Fibroblast of skin of back (primary cell): Measurements from ENCODE around the gene SDC4. TPM values are rescaled to one million over a fixed set of nuclear protein-coding genes. Genes with fewer than 3 reads are reported as not detected.

Experiments
- DNase-seq: peaks from one replicate; pipeline ENCODE4 v3.0.0-alpha.2; 2013
- polyA plus RNA-seq, 2 experiments: library from polyadenylated mRNA; unstranded; fragments of 120-200 nt; gene quantifications; one replicate each; pipeline ENCODE4 v1.2.1, GENCODE V29; 2013; ENCODE audit not compliant: insufficient read length in 2 of 2

SDC4 gene, protein sequence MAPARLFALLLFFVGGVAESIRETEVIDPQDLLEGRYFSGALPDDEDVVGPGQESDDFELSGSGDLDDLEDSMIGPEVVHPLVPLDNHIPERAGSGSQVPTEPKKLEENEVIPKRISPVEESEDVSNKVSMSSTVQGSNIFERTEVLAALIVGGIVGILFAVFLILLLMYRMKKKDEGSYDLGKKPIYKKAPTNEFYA
- 72.4 TPM for polyA plus RNA-seq (2013, experiment 1 of 2; ENCODE audit: insufficient read length)
- 65.6 TPM for polyA plus RNA-seq (2013, experiment 2 of 2; ENCODE audit: insufficient read length)

DNA sequence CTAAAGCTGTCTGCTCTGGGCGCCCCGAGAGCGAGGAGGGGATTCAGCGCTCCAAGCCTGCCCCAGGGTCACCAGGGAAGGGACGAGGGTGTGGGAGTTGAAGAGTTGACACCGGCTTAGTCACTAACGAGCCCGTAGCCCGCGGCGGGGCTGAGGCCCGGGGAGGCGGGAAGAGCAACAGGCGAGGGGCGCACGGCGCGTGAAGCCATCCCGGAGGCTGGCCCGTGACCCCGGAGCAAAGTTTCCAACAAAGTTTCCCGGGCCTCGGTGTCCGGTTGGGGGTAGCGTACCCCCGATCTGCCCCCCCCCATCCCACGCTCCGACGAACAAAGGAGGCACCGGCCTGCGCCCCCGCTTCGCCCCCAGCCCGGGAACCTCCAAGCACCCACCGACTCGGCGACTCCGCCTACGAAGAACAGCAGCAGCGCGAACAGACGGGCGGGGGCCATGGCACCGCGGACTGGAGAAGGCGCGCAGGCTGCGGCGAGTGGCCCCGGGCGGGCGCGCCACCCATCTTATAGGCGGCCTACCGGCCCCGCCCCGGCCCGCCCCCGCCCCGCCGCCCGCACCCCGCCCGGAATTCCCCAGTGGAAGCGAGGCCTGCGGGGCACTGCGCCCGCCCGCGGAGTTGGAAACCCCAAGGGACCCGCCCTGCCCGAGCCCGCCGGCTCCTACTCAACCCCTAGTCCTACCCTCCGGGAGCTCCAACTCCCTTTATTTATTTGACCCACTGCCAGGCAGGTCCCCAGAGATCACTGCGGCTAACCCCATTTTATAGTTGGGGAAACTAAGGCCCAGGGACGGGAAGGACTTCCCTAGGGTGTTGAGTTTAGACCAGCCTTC lies at the start of gene SDC4:
SDC4 (minus strand) TSS at position 489 of the 843 bp plus-strand sequence; CDS start at position 449, 40 bp downstream.
- DNase-seq, result peak; percentile 63

DNA sequence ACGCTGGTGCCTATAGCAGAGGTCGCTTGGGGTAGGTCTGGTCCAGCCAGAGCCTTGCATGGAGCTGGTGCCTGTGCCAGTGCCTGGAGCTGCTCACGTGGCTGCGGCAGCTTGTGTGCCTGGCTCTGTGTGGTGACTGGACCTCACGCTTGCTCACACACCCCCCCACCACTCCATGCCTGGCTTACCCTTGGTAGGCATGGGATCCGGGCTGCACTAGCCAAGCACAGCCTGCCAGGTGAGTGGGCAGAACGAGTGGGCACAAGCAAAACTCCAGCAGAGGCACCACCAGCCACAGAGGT lies 46.8 kb upstream of the SDC4 start:
- no peak for DNase-seq

DNA sequence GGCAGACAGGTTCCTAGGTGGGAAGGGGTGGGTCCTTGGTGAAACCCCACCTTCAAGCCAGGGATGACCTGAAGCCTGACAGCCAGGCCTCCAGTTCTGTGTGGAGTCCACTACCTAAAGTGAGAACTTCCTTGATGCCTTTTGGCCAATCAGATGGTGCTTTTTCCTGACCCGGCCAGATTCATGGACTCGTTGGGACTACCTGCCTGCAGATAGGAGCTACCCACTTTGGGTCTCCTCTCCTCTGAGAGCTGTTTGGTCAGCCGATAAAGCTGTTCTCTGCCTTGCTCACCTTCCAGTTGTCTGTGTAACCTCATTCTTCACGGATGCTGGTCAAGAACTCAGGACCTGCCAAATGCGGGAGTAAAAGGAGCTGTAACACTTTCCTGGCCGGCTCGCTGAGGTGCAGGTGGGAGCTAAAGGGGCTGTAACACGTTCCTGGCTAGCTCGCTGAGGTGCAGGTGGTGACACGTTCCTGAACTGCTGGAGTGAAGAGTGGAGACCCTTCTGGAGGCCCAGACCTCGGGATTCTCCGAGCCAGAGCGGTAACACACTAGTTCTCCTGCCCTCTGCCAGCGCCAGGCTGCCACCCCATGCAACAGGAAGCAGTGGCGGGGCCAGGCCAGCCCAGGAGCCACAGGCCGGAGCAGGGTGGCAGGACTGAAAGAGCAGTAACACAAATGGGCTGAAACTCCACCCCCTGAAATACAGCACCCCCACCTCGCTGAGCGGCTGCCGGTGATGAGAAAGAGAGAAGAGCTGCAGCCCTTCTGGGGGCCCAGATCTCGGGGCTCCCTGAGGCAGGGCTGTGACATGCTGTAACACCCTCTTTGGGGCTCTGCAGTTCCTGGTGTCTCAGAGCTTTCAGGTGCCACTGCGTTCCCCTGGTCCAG lies 46.2 kb upstream of the SDC4 start:
- no peak for DNase-seq

DNA sequence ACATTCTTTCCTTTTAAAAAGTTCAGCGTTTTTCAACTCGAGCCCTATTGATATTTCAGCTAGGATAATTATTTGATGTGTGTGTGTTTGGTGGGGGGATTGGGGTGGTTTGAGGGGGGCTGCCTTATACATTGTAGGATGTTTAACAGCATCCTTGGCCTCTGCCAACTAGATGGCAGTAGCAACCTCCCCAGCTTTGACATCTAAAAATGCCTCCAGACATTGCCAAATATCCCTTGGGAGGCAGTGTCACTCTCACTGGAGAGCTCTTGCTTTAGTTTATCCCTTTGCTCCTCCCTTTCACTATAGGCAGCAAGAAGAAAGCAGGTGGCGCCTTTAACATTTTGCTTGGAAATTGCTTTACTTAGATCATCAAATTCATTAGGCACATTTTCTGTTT lies 44.5 kb upstream of the SDC4 start:
- peak; percentile 13 for DNase-seq

DNA sequence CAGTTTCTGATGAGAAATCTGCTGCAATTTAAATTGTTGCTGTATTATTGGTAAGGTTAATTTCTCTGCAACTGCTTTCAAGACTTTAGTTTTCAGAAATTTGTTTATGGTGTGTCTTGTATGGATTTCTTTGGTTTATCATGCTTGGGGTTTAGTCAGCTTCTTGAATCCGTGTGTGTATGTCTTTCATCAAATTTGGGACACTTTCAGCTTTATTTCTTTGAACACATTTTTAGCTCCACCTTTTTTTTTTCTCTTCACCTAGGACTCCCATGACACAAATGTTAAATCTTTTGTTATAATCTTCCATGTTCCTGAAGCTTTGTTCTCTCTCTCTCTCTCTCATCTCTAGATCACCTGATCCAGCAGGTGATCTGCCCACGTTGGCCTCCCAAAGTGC lies 43.3 kb upstream of the SDC4 start:
- no peak for DNase-seq

DNA sequence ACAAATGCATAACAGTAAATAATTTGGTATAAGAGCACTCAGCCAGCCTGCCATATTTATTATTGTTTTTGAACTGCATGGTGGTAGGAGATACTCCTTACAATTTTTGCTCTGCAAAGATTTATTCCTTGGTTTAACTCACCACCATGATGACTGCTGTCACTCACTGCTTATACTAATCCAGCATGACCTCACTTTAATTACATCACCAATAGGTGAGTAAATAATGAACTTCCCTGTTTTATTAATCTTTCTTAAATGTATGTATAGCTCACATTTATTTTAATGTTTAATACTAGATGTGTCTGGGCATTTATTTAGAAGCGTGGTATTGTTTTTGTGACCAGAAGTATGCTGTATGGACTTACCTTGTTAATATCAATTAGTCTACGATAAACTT lies 42.7 kb upstream of the SDC4 start:
- no peak for DNase-seq

DNA sequence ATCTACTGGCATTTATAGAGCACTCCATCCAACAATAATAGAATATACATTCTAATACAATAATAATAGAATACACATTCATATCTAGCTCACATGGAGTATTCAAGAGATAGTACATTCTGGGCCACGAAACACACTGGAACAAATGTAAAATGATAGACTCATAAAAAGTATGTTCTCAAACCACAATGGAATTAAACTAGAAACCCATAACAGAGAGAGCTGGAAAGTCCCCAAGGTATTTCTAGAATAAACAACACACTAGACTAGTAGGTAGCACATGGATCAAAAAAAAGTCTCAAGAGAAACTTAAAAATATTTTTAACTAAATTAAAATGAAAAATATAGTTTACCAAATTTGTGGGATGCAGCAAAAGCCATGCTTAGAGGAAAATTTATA lies 39.0 kb upstream of the SDC4 start:
- no peak for DNase-seq

DNA sequence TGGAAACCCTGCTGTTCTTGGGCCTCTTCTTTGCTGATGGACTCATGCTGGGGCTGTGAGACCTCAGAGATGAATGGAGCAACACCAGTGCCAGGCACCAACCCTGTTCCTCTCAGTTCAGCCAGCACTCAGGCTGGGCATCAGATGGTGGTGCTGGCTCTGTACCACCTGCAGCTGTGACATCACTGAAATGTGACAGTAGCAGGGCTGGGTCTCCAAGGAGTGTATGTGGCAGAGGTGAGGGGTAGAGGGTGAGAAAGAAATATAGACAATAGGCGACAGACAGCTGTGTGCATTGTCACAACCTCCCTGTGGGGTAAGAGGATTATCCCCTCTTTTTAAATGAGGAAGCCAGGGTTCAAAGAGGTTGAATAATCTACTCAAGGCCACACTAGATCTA lies 30.0 kb upstream of the SDC4 start, which contains the start of gene TP53TG5:
TP53TG5 (minus strand) TSS at position 135 of the 400 bp plus-strand sequence; CDS start at position 46, 89 bp downstream.
- no peak for DNase-seq

DNA sequence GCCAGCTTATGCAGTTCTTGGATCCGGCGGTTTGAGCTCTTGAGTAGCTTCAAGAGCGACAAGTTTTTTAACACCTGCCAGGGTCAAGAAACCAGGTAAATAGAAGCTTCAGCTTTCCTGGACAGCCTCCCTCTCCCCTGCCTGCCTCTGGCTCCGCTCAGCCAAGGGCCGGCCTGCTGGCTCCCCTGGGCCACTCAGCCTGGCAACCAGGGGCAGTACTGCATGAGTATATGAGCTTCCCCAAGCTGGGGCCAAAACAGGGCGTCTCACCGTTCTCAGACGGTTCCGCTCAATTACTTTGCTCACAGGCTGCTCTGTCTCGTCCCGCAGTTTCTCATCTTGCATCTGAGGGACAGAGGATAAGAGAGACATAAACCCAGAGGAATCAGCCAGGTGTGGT lies 29.0 kb upstream of the SDC4 start:
- no peak for DNase-seq

DNA sequence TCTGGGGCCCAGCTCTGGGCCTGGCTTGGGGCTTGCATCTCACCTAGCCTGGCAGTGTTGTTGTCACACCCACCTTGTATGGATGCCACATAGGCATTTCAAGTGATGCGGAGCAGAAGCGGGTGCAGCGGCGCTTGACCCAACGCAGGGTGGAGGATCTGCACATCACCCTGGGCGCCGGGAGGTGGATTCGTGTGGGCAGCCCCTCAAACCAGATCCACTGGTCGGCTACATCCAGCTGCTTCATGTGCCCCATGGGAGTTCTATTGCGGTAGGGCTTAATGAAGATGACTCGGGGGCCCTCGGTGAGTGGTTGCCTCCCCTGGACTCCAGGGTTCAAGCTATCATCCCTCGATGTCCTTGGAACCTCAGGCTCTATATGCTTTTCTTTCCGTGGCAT lies 26.7 kb upstream of the SDC4 start:
- no peak for DNase-seq

DNA sequence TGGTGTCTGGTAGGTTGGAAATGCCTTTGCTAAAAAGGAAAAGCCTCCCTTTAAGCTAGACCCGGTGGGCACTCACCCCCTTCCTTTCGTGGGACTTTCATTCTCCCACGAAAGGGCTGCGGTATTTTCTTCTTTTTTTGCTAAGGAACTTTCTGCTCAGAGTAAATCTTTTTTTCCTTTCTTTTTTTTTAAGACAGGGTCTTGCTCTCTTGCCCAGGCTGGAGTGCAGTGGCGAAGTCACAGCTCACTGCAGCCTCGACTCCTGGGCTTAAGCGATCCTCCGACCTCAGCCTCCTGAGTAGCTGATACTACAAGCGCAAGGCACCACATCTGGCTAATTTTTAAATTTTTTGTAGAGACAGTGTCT lies 25.9 kb upstream of the SDC4 start:
- no peak for DNase-seq

DNA sequence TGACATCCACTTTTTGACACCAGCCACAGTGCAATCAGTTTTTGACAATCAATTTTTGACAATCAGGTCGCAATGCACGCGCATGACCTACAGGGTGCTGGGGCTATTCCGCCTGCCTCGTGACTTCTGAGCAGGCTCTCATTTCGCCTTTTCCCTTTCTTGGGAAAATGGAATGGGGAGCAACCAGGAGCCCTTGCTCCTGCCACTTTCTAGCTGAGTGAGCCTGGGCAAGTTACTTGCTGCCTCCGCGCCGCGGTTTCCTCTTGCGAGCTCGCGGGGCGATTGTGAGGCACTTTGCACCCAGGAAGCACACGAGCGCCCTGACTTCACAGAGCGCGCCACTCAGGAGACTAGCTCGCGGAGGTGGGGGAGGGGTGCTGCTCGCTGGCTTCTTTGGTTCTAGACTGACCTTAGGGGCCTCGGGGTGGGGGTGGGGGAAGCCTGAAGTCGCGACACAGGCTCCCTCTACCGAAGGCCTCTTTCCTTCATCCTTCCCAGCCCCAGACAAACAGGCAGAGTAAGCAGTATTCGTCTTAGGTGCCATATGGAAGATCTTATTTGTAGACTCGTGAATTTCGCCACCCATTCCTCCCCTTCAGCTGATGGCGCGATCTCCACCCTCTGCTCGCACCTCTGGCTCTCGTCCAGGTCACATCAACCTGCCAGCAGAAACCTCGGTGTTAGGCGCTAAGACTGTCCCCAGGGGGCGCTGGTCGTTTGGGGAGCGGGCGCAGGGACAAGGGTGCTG lies 25.3 kb upstream of the SDC4 start:
- DNase-seq, result peak; percentile 77

DNA sequence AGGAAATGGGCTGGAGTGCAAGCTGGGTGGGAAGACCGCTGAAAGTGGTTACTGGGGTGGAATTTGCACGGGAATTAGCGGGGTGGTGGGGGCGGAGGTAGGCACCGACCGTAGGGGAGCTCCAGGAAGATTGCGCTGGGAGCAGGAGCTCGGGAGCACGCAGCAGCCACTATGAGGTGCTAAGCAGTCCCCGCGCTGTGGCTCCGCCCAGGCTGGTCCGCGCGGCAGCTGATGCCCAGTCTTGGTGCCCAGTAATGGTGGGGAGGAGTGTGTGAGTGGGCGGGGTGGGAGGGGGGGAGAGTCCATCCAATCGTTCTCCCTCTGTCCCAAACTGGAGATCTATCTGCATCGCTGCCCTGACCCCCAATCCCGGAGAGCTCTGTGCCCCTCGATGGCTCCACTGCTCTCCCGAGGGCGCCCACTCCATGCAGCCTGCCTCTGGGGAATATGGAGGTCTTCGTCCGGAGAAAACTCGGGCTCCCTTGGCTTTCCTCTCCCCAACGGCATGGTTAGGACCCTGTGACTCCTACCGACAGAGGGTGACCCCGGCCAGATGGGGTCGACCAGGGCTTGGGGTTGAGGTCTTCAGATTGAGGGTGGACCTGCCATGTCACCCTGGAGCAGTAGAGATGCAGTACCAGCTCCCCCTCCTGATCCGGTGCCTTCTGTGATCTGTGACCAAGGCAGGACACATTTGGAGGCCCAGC lies 24.6 kb upstream of the SDC4 start:
- no peak for DNase-seq

DNA sequence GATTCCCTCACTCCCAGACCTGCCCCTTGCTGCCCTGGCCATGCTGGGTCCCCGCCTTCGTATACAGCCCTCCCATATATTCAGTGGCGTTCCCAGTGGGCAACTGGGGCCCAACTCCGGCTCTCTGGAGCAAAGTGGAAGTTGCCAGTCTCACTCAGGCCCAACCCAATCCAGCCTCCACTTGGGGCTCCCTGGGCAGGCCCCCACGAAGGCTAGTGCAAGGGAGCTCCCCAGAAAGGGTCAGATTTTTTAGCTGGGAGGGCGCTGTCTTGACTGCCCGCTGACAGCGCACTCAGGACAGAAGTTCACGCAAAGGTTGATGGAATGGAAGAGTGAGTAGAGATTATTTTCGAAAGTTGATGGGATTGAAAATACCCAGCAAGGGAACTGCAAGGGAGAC lies 24.0 kb upstream of the SDC4 start:
- DNase-seq, result no peak

DNA sequence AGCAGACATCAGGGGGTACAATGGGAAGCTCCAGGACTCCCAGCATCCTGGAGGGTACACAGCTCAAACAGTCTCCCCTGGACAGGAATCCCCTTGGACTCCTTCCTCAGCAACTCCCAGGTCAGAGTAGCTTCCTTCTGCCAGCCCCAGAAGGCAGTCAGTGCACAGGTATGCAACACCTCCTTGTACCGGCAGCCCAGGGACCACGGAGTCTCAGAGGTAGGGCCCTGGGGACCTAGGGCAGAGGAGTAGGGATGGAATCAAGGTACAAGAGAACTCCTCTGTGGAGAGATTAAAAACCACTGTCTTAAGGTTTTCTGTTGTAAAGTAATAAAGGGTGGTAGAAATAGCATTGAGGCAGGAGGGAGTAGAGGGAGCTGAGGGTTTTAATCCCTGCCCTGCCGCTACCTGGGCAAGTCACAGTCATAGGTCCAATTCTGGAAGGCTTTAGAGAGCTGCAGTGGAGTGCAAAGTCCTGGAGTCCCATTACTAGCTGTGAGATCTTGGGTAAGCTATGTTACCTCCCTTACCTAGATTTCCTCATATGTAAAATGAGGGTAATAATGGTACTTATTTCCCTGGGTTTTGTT lies 22.4 kb upstream of the SDC4 start:
- no peak for DNase-seq

DNA sequence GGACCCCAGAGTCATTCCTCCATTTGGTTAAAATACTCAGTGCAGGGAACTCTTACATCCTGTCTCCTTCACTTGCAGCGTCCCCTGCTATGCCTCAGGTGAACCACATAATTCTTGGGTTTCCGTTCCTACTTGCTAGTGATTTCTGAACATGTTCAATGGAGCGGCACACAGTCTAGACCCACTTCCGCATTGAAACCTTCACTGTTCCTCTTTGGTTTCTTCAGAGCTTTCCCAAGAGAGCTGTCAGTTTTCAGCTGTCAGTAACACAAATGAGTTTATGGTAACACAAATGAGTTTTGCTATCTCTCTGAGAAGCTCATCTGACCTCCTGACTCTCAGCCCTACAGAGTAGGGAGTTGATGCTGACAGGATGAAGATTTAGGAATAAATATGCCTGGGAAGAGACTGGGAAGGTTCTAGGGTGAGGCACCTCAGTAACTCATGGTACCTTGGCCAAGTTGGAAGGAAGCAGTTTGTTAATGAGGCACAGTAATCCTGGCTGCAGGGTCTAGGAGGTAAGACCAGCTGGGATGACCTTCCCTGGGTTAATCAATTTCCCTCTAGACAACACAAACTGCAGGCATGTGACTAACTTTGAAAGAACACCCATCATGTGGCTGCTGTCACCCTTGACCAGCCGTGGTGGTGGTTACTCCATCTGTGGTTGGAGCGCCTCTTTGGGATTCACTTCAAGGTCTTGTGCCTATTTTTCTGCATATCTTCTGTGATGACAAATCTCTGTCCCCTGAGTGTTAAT lies 20.2 kb upstream of the SDC4 start:
- no peak for DNase-seq

DNA sequence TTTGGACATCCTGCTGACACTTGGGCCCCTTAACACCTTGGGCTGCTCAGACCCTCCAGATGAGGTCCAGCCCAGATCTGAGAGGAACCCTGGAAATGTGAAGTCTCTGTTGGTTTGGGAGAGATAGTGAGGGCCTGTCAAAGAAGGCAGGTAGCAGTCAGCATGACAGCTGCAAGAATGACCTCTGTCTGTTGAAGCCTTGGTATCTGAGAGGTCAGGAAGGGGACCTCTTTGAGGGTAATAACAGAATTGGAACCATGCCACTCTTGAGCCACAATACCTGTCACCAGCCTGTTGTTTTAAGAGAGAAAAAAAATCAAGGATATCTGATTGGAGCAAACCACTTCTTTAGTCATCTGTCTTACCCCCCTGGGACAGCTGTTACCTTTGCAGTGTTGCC lies 18.9 kb upstream of the SDC4 start:
- DNase-seq, result no peak

DNA sequence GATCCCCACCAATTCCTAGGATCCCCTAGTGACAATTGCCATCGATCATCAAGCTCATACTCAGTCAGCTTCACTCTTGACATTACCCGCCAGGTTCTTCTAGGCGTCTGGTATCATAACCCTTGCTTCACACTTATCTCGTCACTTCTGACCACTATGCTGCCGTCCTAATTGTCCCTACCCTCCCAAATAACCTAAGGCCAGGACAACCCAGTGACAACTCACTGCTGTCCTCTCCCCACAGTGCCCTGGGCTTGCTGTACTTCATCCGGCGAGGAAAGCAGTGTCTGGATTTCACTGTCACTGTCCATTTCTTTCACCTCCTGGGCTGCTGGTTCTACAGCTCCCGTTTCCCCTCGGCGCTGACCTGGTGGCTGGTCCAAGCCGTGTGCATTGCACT lies 18.4 kb upstream of the SDC4 start:
- DNase-seq, result no peak

DNA sequence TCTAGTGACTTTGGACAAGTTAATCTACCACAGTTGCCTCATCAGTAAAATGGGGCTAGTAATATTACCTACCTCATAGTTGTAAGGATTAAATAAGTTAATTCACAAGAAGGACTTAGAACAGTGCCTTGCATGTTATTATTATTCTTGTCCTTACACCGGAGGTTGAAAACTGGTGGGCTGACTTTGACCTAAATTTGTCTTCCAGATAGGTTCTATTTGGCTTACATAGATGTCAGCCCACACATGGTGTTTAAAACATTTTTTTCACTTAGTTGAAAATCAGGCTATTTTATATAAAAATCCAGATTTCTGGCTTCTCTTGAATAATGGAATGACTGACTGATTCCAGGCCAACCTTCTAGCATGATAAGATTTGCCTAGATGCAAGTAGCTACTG lies 18.0 kb upstream of the SDC4 start:
- DNase-seq, result no peak

DNA sequence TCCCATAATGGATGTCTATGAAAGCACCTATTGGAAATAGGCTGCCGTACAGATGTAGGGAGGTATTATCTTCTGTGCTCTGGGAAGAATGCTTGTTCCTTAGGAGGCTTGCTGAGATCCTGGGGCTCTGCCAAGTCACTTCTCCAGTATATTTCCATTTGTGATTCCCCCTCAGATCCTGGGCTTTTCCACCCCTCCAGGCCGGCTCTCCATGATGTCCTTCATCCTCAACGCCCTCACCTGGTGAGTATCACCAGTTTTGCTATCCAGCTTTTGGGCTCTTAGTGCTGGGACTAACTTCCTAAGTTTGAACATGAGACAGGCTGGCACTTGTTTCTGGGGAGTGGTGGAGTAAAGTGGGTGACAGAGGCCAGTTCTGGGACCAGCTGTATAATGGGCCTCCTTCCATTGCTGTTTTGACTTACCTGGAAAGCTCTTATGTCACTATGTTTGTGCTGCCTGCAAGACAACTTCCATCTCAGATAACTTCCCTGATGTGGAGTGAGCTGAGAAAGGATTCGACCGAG lies 17.3 kb upstream of the SDC4 start:
- DNase-seq, result no peak
